ENCODE data around the gene ZNF865. TPM values are rescaled to one million over a fixed set of nuclear protein-coding genes. Genes with fewer than 3 reads are reported as not detected.

ZNF865 gene
- total RNA-seq, 1 experiment from 2014 or later = 16.2 TPM

- no peaks in the 10 kb centered on the region for H3K27me3 ChIP-seq (ENCODE audit: insufficient read depth, low read length)
- H3K4me1 ChIP-seq (ENCODE audit: control insufficient read depth in 1 of 2, insufficient read depth in 2 of 2, low read length in 2 of 2) = peaks cover 0 to under 1% of the 10 kb centered on the region in 2 experiments; a peak in 2 of 4 replicates
- intact Hi-C loops (cut with micrococcal nuclease) = no loop called here
- RAD21 ChIA-PET (ENCODE audit: low non-redundant PET in 1 of 2, low total read pairs in 2 of 2, uncharacterized antibody in 2 of 2, unreplicated experiment in 2 of 2) = interaction anchor here in 1 of 2 experiments (0.6 kb wide), 1 partner anchor 412 kb away, joined by 3 read pairs; no protein-coding TSS in a partner anchor
- H3K9me3 ChIP-seq (ENCODE audit: control insufficient read depth in 1 of 2, insufficient read depth in 1 of 2, low read depth in 1 of 2, low read length in 2 of 2) = no peaks in the 10 kb centered on the region
- no TSS peak for BruUV-seq (replicated peaks)
- no peak overlapping the region for H3K4me3 ChIP-seq (replicated peaks in 1 of 2; ENCODE audit: low read depth in 1 of 2, low read length in 2 of 2)
- H3K9ac ChIP-seq (ENCODE audit: low read length) = no peak overlapping the region
- no peak for TF ChIP-seq SIN3A (IDR thresholded peaks at IDR 0.05; ENCODE audit: low read depth)
- no peak for TF ChIP-seq EZH2 (IDR thresholded peaks at IDR 0.05)
- TF ChIP-seq, protein P1, sequence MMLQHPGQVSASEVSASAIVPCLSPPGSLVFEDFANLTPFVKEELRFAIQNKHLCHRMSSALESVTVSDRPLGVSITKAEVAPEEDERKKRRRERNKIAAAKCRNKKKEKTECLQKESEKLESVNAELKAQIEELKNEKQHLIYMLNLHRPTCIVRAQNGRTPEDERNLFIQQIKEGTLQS (IDR thresholded peaks at IDR 0.05) = no peak
- DNase-seq (ENCODE audit: low read depth, low spot score) (no peak), ATAC-seq (no peak)
- H4K20me1 ChIP-seq (ENCODE audit: insufficient read depth) = no peaks in the 10 kb centered on the region
- peaks cover 0 to 6% of the 10 kb centered on the region in 2 experiments; a peak in 2 of 4 replicates for H3K36me3 ChIP-seq (ENCODE audit: control insufficient read depth in 1 of 2, insufficient read depth in 2 of 2, low read length in 2 of 2)
- H3K4me2 ChIP-seq (ENCODE audit: low read length) = no peak overlapping the region
- no peak overlapping the region for H2AFZ ChIP-seq (ENCODE audit: low read depth, low read length, poor library complexity, severe bottlenecking)
- CTCF ChIA-PET = interaction anchor here (1.6 kb wide), 1 partner anchor 12 kb away, joined by 5 read pairs; no protein-coding TSS in a partner anchor
- H3K79me2 ChIP-seq (ENCODE audit: insufficient read depth, low read length) = no peaks in the 10 kb centered on the region
- no peak overlapping the region for H3K27ac ChIP-seq (ENCODE audit: low read depth, low read length)
- POLR2A ChIA-PET = no interaction called here
- H3K9me2 ChIP-seq (ENCODE audit: insufficient read depth) = no peaks in the 10 kb centered on the region
These were observed 13.0 kb downstream of the ZNF865 start for GRCh38 chr19:55618426-55618825.

DNA sequence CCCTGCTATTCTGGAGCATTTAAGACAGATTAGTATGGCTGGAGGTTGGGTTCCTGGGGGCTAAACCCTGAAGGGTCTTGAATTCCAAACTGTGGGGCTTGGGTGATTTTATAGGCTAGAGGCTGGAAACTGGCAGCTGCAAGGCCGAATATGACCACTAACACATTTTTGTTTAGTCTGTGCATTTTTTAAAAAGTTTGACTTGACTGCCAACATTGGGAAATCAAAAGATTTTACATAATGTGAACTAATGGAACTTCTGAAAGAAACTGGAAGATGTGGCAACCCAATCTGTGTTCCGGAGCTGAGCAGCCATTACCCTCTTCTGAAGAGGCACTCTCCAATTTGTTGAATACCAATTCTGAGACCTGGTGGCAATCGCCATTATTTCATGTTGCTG is 13.8 kb downstream of the ZNF865 start:
- Histone ChIP-seq H3K4me1 (ENCODE audit: control insufficient read depth in 1 of 2, insufficient read depth in 2 of 2, low read length in 2 of 2) (peaks cover 3 to 6% of the 10 kb centered on the region in 2 experiments; a peak in 3 of 4 replicates), H3K4me3 (replicated peaks in 1 of 2; ENCODE audit: low read depth in 1 of 2, low read length in 2 of 2) (no peak overlapping the region), H3K4me2 (ENCODE audit: low read length) (no peak overlapping the region), H3K27ac (ENCODE audit: low read depth, low read length) (no peak overlapping the region), H3K79me2 (ENCODE audit: insufficient read depth, low read length) (no peaks in the 10 kb centered on the region), H3K9me3 (ENCODE audit: control insufficient read depth in 1 of 2, insufficient read depth in 1 of 2, low read depth in 1 of 2, low read length in 2 of 2) (no peaks in the 10 kb centered on the region), H3K9me2 (ENCODE audit: insufficient read depth) (no peaks in the 10 kb centered on the region), H3K27me3 (ENCODE audit: insufficient read depth, low read length) (no peaks in the 10 kb centered on the region), H3K36me3 (ENCODE audit: control insufficient read depth in 1 of 2, insufficient read depth in 2 of 2, low read length in 2 of 2) (peaks cover 0 to 6% of the 10 kb centered on the region in 2 experiments; a peak in 2 of 4 replicates), H4K20me1 (ENCODE audit: insufficient read depth) (no peaks in the 10 kb centered on the region), H3K9ac (ENCODE audit: low read length) (no peak overlapping the region), H2AFZ (ENCODE audit: low read depth, low read length, poor library complexity, severe bottlenecking) (no peak overlapping the region)
- no peak for DNase-seq (ENCODE audit: low read depth, low spot score)
- no TSS peak for BruUV-seq (replicated peaks)
- ChIA-PET RAD21 (ENCODE audit: low non-redundant PET in 1 of 2, low total read pairs in 2 of 2, uncharacterized antibody in 2 of 2, unreplicated experiment in 2 of 2) (interaction anchor here in 1 of 2 experiments (0.7 kb wide), 1 partner anchor 20 kb away, joined by 3 read pairs; no protein-coding TSS in a partner anchor), CTCF (interaction anchor here (0.7 to 1.6 kb wide), 2 partner anchors 13 to 14 kb away, joined by 3 to 5 read pairs; partner anchors contain the start of gene ZNF865), POLR2A (no interaction called here)
- intact Hi-C loops (cut with micrococcal nuclease) = no loop called here
- ATAC-seq = no peak
- TF ChIP-seq SP1 (IDR thresholded peaks at IDR 0.05; ENCODE audit: low read depth) = no peak
